ENCODE results near the gene AFM.
"Not testable (repeated sequence)": the region's sequence is repeated elsewhere in the genome, so short reads cannot be mapped to it uniquely, and the experiment has no call there.

AFM gene

GRCh38 chr4:73507541-73507940, 26.0 kb downstream of the AFM start:
- no peak for DNase-seq

DNA sequence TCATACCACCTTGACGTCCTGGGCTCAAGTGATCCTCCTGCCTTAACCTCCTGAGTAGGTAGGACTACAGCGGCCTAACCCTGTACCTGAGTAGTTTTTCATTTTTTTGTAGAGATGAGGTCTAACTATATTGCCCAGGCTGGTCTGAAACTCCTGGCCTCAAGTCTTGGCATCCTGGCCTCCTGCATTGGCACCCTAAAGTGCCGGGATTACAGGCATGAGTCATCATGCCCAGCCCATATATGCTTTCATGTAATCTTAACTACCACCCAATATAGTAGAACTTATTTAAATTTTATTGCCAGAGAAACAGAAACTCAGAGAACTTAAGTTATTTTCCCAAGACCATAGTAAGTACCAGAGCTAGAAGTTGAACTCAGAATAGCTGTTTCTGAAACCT, 27.1 kb downstream of the AFM start:
- DNase-seq, result no peak

DNA sequence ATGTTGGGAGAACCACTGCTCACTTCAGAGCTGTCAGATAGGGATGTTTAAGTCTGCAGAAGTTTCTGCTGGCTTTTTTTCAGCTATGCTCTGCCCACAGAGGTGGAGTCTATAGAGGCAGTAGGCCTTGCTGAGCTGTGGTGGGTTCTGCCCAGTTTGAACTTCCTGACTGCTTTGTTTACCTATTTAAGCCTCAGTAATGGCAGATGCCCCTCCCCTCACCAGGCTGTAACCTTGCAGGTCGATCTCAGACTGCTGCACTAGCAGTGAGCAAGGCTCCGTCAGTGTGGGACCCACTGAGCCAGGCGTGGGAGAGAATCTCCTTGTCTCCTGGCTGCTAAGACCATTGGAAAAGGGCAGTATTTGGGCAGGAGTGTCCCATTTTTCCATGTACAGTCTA, 36.8 kb downstream of the AFM start:
- no peak for DNase-seq

DNA sequence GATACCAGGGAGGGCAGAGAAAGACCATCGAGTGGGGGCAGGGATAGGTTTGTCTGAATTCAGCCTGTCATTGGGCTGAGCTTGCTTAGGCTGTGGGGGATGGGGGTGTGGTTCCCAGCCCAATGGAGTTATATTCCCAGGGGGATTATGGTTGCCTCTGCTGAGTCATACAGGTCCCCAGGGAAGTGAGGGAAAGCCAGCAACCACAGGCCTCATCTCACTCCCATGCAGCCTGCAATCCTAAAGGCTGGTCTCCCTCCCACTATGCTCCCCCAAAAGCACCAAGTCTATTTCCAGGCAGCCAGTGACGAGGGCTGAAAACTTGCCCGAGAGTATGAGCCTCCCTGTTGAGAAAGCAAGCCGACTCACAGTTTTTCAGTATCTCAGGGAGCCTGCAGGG, 39.3 kb downstream of the AFM start:
- no peak for DNase-seq

- no peak for DNase-seq
These were observed 41.6 kb downstream of the AFM start for GRCh38 chr4:73523126-73523525.

DNA sequence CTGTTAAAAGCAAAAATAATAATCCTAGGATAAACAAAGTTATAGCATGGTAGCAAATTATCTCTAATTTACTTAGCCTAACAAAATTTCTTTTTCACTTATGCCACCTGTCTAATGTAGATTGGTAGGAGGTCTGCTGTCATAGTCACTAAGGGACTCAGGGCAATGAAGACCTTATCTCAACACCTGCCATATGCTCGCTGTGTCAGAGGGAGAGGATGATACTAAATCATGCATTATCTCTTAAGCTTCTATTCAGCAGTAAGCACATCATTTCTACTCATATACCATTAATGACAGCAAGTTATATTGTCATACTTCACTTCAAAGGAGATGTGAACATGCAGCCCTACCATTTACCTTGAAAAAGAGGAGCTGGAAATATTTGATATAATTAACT, 44.1 kb downstream of the AFM start:
- no peak for DNase-seq

DNA sequence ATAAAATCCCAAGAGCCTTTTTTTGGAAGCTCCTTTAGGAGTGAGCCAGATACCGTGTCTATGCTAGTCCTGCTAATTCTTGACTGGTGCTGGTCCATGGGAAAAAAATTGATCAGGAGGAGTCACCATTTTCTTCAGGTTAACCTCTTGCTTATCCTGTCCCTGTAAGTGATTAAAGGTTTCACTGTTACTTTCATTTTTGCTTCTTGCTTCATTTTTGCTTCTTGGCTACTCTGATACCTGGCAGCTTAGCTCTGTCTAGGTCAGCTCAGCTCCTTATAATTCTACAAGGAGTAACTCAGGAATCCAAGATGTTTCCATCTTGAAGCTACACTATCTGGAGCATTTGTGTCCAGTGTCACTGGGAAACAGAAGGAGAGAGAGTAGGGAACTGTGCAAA, 45.7 kb downstream of the AFM start:
- no peak for DNase-seq

DNA sequence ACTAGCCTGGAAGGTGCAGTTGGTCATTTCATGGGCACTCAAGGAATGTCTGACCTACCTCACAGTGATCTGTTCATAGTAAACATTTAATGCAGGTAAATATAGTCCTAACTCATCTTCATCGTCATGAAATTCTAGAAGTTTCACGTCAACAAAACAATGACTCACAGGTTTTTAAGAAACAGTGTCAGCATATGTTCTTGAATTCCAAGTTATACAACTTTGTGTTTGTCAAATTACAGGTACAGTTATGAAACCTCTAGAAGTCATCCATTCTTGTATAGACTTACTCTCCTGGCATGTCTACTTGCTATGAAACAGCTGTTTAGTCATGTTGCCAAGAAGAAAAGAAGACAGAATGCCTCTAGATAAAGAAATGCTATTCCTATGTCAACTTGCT, 46.6 kb downstream of the AFM start:
- no peak for DNase-seq

DNA sequence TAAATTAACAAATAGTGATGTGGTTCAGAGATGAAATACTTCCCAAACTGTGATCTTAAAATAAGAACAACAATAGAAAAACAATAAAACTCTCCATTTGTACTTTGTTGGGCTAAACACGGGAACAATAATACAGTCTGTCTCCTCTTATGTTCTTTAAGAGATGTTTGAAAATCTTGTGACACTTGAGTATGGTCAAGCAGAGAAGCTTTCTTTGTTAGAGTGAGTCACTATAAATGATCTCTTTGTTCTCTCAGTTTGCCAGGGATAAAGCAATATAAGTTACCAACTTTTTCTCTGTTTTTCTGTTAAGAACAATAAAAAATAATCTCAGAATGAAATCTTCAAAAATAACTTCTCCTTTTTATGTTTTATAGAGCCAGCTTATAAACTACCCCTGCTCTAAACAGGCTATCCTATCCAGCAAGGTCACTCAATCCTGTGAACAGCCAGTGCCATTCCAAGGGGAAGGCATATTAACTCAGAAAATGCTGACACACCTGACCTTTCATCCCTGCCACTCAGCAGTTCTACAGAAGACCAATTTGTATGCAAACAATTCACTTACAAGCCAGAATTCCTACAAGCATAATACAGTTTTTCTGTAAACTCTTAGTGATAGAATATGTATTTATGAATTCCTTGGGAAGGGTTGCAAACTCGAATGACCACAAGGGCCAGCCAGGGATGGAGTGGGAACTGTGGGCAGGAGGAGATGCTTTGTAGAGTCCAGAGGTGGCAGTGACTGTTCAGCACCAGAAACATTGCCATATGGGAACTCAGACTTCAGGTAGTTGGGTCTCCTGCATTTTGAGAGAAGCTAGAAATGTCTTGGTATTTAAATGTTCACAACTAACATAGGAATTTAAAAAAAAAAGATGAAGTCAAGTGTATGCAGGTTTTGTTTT, 52.2 kb downstream of the AFM start:
- no peak for DNase-seq

- no peak for DNase-seq
These were observed 56.6 kb downstream of the AFM start for GRCh38 chr4:73538162-73538561.

GRCh38 chr4:73539386-73539785, 57.8 kb downstream of the AFM start:
- no peak for DNase-seq

DNA sequence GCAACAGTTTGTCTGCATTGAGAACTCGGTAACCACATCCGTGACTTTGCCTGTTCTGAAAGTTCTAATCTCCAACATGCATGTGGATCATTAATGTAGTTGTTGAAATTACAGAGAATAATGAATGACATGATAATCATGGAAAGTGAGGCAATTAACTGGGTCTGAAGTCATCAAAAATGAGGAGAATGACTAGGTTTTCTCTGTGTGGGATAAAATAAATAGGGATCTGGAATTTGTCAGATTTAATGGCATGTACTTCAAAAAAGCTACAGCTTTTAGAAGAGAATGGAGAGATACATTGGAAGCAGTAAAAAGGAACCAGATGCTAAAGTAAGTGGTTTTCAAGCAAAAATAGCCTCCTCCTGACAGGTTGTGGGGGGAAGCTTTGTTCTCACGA, 59.3 kb downstream of the AFM start:
- DNase-seq, result no peak

DNA sequence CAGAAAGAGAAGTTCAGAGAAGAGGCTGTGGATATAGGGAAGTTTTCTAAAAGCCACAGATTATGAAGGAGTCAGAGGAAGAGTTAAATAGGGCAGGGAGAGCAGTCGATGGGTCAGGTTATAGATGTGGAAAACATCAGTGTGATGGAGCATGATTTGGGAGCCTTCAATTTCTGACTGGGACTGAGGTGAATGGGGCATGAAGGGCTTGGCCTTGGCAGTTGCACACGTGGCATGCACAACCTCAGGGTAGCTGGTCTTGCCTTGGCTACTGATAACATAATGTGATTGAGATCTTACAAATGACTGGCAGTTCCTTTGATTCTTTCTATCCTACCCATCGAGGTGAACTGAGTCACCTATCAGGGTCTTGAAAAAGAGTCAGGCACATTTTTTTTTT, 59.7 kb downstream of the AFM start:
- no peak for DNase-seq

- no peak for DNase-seq
These were observed 63.1 kb downstream of the AFM start for GRCh38 chr4:73544620-73545019.

DNA sequence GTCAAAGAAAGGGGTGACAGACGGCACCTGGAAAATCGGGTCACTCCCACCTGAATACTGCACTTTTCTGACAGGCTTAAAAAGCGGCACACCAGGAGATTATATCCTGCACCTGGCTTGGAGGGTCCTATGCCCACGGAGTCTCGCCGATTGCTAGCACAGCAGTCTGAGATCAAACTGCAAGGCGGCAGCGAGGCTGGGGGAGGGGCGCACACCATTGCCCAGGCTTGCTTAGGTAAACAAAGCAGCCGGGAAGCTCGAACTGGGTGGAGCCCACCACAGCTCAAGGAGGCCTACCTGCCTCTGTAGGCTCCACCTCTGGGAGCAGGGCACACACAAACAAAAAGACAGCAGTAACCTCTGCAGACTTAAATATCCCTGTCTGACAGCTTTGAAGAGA, 69.3 kb downstream of the AFM start:
- DNase-seq, result not testable (repeated sequence)
